Skin epidermis (tissue), 12 donors: Measurements from ENCODE around the gene NDNF.

ENCODE experiments used
- H3K27ac ChIP-seq, 21 experiments: fragments of 200-600 bp; sonication (generic) in 11 of 21; one replicate each; pipeline ENCODE4 v1.5.0; 2020; ENCODE audit warnings: mild to moderate bottlenecking in 3 of 21, inconsistent platforms in 2 of 21, moderate library complexity in 2 of 21
- H3K4me3 ChIP-seq, 7 experiments: fragments of 200-600 bp; sonication (generic) in 2 of 7; one replicate each; pipeline ENCODE4 v1.5.0; 2020; ENCODE audit warnings: inconsistent platforms in 2 of 7, mild to moderate bottlenecking in 2 of 7, moderate library complexity in 1 of 7

Gene NDNF, protein sequence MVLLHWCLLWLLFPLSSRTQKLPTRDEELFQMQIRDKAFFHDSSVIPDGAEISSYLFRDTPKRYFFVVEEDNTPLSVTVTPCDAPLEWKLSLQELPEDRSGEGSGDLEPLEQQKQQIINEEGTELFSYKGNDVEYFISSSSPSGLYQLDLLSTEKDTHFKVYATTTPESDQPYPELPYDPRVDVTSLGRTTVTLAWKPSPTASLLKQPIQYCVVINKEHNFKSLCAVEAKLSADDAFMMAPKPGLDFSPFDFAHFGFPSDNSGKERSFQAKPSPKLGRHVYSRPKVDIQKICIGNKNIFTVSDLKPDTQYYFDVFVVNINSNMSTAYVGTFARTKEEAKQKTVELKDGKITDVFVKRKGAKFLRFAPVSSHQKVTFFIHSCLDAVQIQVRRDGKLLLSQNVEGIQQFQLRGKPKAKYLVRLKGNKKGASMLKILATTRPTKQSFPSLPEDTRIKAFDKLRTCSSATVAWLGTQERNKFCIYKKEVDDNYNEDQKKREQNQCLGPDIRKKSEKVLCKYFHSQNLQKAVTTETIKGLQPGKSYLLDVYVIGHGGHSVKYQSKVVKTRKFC

GRCh38 chr4:121072224-121073003 lies at the start of gene NDNF:
Gene NDNF (minus strand): TSS chr4:121072535. CDS start chr4:121045837, 26,698 bp downstream.
- Histone ChIP-seq H3K4me3 (peak within 1 kb of the TSS; percentile 27 to 55 (median 47)), H3K27ac (peak within 1 kb of the TSS in 6 of 21 experiments; percentile 1 to 55 (median 26))

DNA sequence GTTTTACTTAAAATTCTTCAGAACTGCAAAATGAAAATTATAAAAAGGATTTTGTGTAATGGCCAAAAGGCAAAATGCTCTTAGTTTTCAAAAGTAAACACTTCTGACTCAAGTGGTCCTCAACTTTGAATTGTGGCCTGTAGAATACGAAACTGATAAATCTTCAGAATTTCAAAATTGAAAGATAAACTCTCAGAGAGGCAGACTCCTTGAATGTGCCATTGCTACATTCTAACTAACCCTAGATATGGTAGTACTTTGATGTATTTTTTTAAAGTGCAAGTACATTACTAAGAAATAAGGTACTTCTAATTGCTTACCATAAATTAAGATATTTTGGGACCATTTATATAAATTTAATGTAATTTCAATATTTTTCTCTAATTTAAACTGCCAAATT lies 47.4 kb upstream of the NDNF start:
- H3K4me3 ChIP-seq = no peak overlapping the region
- no peak overlapping the region for H3K27ac ChIP-seq

DNA sequence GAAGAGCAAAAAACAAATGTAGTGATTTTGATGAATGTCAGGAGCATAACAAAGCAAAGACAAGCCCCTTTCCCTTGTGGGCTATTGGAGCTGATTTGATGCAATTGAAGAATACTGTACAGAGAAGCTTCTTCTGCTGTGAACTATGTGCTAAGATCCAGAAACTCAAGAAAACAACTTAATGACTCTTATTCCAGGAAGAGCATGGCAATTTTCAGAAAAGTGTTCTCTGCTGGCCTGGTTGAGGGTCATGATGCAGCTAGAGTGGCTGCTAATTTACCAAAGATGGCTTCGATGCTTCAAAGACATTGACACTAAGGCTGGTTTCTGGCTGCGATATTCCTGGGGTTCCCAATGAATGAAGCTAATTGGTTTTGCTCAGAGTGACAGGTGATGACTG lies 46.0 kb upstream of the NDNF start:
- H3K4me3 ChIP-seq = no peak overlapping the region
- H3K27ac ChIP-seq = no peak overlapping the region

GRCh38 chr4:121114756-121115155 lies 42.4 kb upstream of the NDNF start:
- H3K27ac ChIP-seq = no peak overlapping the region
- H3K4me3 ChIP-seq = no peak overlapping the region

GRCh38 chr4:121112530-121112929 lies 40.2 kb upstream of the NDNF start:
- Histone ChIP-seq H3K4me3 (no peak overlapping the region), H3K27ac (no peak overlapping the region)

DNA sequence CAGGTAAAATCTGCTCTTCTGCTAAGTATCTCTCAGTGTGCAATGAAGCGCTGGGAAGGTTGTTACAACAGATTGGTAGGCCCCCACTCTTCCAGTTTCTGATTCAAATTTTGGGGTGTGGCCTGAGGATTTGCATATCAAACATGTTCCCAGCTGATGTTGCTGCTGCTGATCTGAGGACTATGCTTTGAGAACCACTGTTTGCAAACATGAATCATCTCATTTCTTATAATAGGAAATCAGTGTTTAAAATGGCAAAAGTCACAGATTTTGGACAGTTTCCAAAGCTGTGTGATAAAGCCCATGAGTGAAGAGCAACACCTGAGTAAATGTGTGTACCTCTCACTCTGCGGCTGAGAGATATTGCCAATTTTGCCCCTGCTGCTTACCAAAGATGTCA lies 36.2 kb upstream of the NDNF start:
- Histone ChIP-seq H3K4me3 (no peak overlapping the region), H3K27ac (no peak overlapping the region)

- no peak overlapping the region for H3K4me3 ChIP-seq
- H3K27ac ChIP-seq = no peak overlapping the region
Observed at GRCh38 chr4:121107507-121107906, 35.2 kb upstream of the NDNF start.

- no peak overlapping the region for H3K4me3 ChIP-seq
- H3K27ac ChIP-seq = no peak overlapping the region
Observed at GRCh38 chr4:121100093-121100775, 27.9 kb upstream of the NDNF start.

GRCh38 chr4:121098266-121098665 lies 25.9 kb upstream of the NDNF start:
- Histone ChIP-seq H3K4me3 (no peak overlapping the region), H3K27ac (no peak overlapping the region)

GRCh38 chr4:121096629-121097028 lies 24.3 kb upstream of the NDNF start:
- H3K4me3 ChIP-seq = no peak overlapping the region
- no peak overlapping the region for H3K27ac ChIP-seq

DNA sequence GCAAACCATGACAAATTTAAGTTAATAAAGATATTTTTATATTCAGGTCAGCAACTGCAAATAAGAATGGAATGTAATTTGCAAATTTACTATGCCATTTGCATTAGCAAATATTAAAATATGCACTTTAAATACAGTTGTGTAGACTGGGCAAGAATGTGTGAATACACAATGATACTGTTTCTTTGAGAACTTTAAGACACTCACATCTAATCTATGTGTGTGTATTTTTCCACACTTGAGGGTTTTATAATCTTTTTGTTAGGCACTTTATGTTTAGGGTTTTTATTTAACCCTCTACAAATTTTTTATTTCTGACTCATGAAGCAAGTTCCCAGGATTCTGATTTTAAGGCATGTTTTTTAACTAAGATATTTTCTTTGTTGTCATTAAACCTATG lies 23.9 kb upstream of the NDNF start:
- H3K27ac ChIP-seq = no peak overlapping the region
- H3K4me3 ChIP-seq = no peak overlapping the region

- Histone ChIP-seq H3K27ac (no peak overlapping the region), H3K4me3 (no peak overlapping the region)
Observed at GRCh38 chr4:121094297-121094966, 22.1 kb upstream of the NDNF start.

GRCh38 chr4:121093261-121093660 lies 20.9 kb upstream of the NDNF start:
- Histone ChIP-seq H3K27ac (no peak overlapping the region), H3K4me3 (no peak overlapping the region)

DNA sequence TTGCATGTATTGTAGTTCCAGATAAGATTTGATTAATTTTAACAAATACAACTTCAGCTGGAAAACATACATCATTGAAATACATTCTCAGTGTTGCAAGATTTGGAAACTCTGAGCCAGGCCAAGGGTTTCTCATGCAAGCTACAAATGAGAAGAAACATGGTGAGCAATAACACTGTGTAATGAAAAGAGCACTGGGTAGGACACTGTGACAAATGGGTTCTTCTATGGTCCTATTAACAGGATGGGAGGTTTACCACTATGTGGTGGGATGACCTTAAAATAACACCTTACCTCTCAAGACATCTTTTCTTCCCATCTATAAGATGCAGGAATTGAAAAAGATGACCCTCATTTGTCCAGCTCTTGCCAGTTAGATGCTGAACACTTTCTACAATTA lies 19.6 kb upstream of the NDNF start:
- no peak overlapping the region for H3K4me3 ChIP-seq
- no peak overlapping the region for H3K27ac ChIP-seq

- no peak overlapping the region for H3K27ac ChIP-seq
- no peak overlapping the region for H3K4me3 ChIP-seq
Observed at GRCh38 chr4:121088867-121089266, 16.5 kb upstream of the NDNF start.

DNA sequence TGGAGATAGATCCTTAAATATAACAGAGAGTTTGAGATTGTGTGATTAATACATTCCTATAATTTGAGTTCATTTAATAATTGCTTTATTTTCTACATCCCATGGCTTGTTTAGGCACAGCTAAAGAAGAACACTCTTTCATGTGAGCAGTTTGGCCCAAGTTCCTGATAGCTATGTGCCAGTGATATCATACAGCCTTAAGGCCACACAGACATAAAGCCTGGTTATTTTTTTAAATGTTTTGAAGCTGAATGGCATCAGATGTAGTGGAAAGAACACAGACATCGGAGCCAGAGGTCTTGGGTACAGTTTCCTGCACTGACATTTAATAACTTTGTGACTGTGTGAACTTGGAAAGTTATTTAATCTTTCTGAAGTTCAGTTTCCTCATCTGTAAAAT lies 7.0 kb upstream of the NDNF start:
- Histone ChIP-seq H3K4me3 (no peak overlapping the region), H3K27ac (no peak overlapping the region)

- no peak overlapping the region for H3K4me3 ChIP-seq
- no peak overlapping the region for H3K27ac ChIP-seq
Observed at GRCh38 chr4:121077496-121077895, 5.2 kb upstream of the NDNF start.

DNA sequence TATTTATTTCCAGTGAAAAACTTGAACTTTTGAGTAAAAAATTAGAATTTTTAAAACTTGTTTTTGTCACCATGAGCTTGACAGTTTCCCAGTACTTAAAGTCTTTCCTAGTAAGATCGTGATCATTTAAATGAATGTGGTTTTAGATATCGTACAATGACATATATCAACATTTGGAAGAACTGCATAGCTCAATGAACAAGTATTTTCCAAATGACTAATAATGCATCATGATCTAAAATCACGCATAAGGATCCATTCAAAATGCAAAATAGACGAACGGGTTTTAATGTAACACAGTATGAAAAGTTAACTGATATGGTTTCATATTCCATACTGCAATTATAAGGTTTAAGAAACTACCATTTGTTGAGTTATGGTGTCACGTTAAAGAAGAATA lies 4.1 kb upstream of the NDNF start:
- no peak overlapping the region for H3K27ac ChIP-seq
- H3K4me3 ChIP-seq = no peak overlapping the region

- H3K27ac ChIP-seq = peak overlapping the region in 1 of 21 experiments; percentile 12
Observed at GRCh38 chr4:121073672-121074381, 1.5 kb upstream of the NDNF start.

More at GRCh38 chr4:121073672-121074381, 1.5 kb upstream of the NDNF start:
- no peak overlapping the region for H3K4me3 ChIP-seq
